GM12878 (cell line): Measurements from ENCODE around the gene PSMF1.

Source experiments
- CTCF ChIP-seq, 3 experiments: IDR thresholded peaks in 2 of 3; conservative IDR thresholded peaks in 1 of 3; 2 replicates each; pipeline ENCODE4 v1.5.1; 2011; ENCODE audit warnings: low read depth in 3 of 3, low read length in 3 of 3, mild to moderate bottlenecking in 3 of 3, control low read depth in 2 of 3, moderate library complexity in 2 of 3, inconsistent platforms in 1 of 3, mixed read lengths in 1 of 3; ENCODE audit not compliant: control insufficient read depth in 2 of 3, insufficient read depth in 1 of 3; ENCODE audit errors: extremely low read depth in 1 of 3
- EZH2 ChIP-seq: IDR thresholded peaks from 2 replicates; pipeline ENCODE4 v1.6.1; 2012; ENCODE audit warnings: low read depth, mild to moderate bottlenecking, control low read depth, inconsistent platforms, low read length, borderline replicate concordance; ENCODE audit not compliant: control insufficient read depth
- POLR2A ChIP-seq: IDR thresholded peaks from 2 replicates; pipeline ENCODE4 v1.6.1; 2011; ENCODE audit warnings: low read depth, mild to moderate bottlenecking, low read length
- SPI1 ChIP-seq: IDR thresholded peaks from 2 replicates; pipeline ENCODE4 v1.6.1; 2011; ENCODE audit warnings: low read depth, mild to moderate bottlenecking, low read length, moderate library complexity, borderline replicate concordance; ENCODE audit not compliant: insufficient read depth
- TCF12 ChIP-seq: IDR thresholded peaks from 2 replicates; pipeline ENCODE4 v1.6.1; 2011; ENCODE audit warnings: low read depth, mild to moderate bottlenecking, low read length

- TF ChIP-seq TCF12, result no peak
- no peak for TF ChIP-seq CTCF (IDR thresholded peaks at IDR 0.05 in 2 of 3, conservative IDR thresholded peaks at IDR 0.05 in 1 of 3; ENCODE audit: control insufficient read depth in 2 of 3, extremely low read depth in 1 of 3, insufficient read depth in 1 of 3, low read depth in 3 of 3, low read length in 3 of 3)
- no peak for TF ChIP-seq SPI1
- no peak for TF ChIP-seq POLR2A
- TF ChIP-seq EZH2, result no peak
Measured at GRCh38 chr20:1178103-1178502, 59.7 kb downstream of the PSMF1 start.
